ENCODE data around the gene C4orf50. TPM values are rescaled to one million over a fixed set of nuclear protein-coding genes. Genes with fewer than 3 reads are reported as not detected.

The C4orf50 gene
- total RNA-seq, 1 donor from 2014 or later = 0.16 TPM

- TF ChIP-seq EZH2 (IDR thresholded peaks at IDR 0.05; ENCODE audit: insufficient read depth, low read length) (no peak), CTCF (IDR thresholded peaks at IDR 0.05; ENCODE audit: insufficient read depth, low read depth, low read length) (no peak)
- H3K9me3 ChIP-seq (ENCODE audit: insufficient read depth, low read depth, low read length) = peaks cover 4% of the 10 kb centered on the region
- no peaks in the 10 kb centered on the region for H3K4me1 ChIP-seq (ENCODE audit: insufficient read depth, low read length)
- H3K27ac ChIP-seq (ENCODE audit: low read depth, low read length) = no peak overlapping the region
- no peak overlapping the region for H3K9ac ChIP-seq (ENCODE audit: low read length)
- Mint-ChIP-seq H3K4me3 (ENCODE audit: unreplicated experiment) (no peak overlapping the region), H3K4me1 (ENCODE audit: low read depth, unreplicated experiment) (peaks cover 9% of the 10 kb centered on the region), H3K9me3 (ENCODE audit: unreplicated experiment) (peaks cover 10% of the 10 kb centered on the region), H3K27ac (ENCODE audit: unreplicated experiment) (no peak overlapping the region), H3K36me3 (ENCODE audit: low read depth, unreplicated experiment) (peaks cover 4% of the 10 kb centered on the region), H3K27me3 (ENCODE audit: low read depth, unreplicated experiment) (peaks cover 84% of the 10 kb centered on the region)
- no peak overlapping the region for H3K4me2 ChIP-seq (ENCODE audit: low read length)
- peaks cover 52% of the 10 kb centered on the region for H3K27me3 ChIP-seq (ENCODE audit: insufficient read depth, low read length)
- peaks cover 4% of the 10 kb centered on the region for H4K20me1 ChIP-seq (ENCODE audit: insufficient read depth, low read length)
- H3K79me2 ChIP-seq (ENCODE audit: insufficient read depth, low read length) = no peaks in the 10 kb centered on the region
- no peak for DNase-seq (ENCODE audit: low read depth)
- no peak for FAIRE-seq
- no peak overlapping the region for H2AFZ ChIP-seq (ENCODE audit: low read depth, low read length)
- H3K4me3 ChIP-seq (ENCODE audit: insufficient read depth, low read depth, low read length) = no peak overlapping the region
- no peaks in the 10 kb centered on the region for H3K36me3 ChIP-seq (ENCODE audit: insufficient read depth, low read length)
These were observed 120.6 kb downstream of the C4orf50 start for GRCh38 chr4:5897674-5898073.

- H3K9ac ChIP-seq (ENCODE audit: low read length) = no peak overlapping the region
- no peak overlapping the region for H2AFZ ChIP-seq (ENCODE audit: low read depth, low read length)
- H3K27me3 ChIP-seq (ENCODE audit: insufficient read depth, low read length) = peaks cover 65% of the 10 kb centered on the region
- no peak overlapping the region for H3K27ac ChIP-seq (ENCODE audit: low read depth, low read length)
- no peak overlapping the region for H3K4me2 ChIP-seq (ENCODE audit: low read length)
- FAIRE-seq (no peak), DNase-seq (ENCODE audit: low read depth) (no peak)
- peaks cover 4% of the 10 kb centered on the region for H3K9me3 ChIP-seq (ENCODE audit: insufficient read depth, low read depth, low read length)
- H3K36me3 ChIP-seq (ENCODE audit: insufficient read depth, low read length) = no peaks in the 10 kb centered on the region
- Mint-ChIP-seq H3K4me3 (ENCODE audit: unreplicated experiment) (no peak overlapping the region), H3K9me3 (ENCODE audit: unreplicated experiment) (peaks cover 10% of the 10 kb centered on the region), H3K27ac (ENCODE audit: unreplicated experiment) (no peak overlapping the region), H3K27me3 (ENCODE audit: low read depth, unreplicated experiment) (peaks cover 78% of the 10 kb centered on the region), H3K4me1 (ENCODE audit: low read depth, unreplicated experiment) (peaks cover 11% of the 10 kb centered on the region), H3K36me3 (ENCODE audit: low read depth, unreplicated experiment) (peaks cover 4% of the 10 kb centered on the region)
- no peak overlapping the region for H3K4me3 ChIP-seq (ENCODE audit: insufficient read depth, low read depth, low read length)
- no peak for TF ChIP-seq EZH2 (IDR thresholded peaks at IDR 0.05; ENCODE audit: insufficient read depth, low read length)
- no peak for TF ChIP-seq CTCF (IDR thresholded peaks at IDR 0.05; ENCODE audit: insufficient read depth, low read depth, low read length)
- no peaks in the 10 kb centered on the region for H3K79me2 ChIP-seq (ENCODE audit: insufficient read depth, low read length)
- H4K20me1 ChIP-seq (ENCODE audit: insufficient read depth, low read length) = peaks cover 4% of the 10 kb centered on the region
- peaks cover 4% of the 10 kb centered on the region for H3K4me1 ChIP-seq (ENCODE audit: insufficient read depth, low read length)
These were observed 122.9 kb downstream of the C4orf50 start for GRCh38 chr4:5895287-5895686.

- peaks cover 65% of the 10 kb centered on the region for H3K27me3 ChIP-seq (ENCODE audit: insufficient read depth, low read length)
- H3K27me3 Mint-ChIP-seq (ENCODE audit: low read depth, unreplicated experiment) = peaks cover 76% of the 10 kb centered on the region
- H3K9me3 Mint-ChIP-seq (ENCODE audit: unreplicated experiment) = peaks cover 10% of the 10 kb centered on the region
- no peak overlapping the region for H2AFZ ChIP-seq (ENCODE audit: low read depth, low read length)
- peaks cover 6% of the 10 kb centered on the region for H3K4me1 Mint-ChIP-seq (ENCODE audit: low read depth, unreplicated experiment)
- H3K27ac Mint-ChIP-seq (ENCODE audit: unreplicated experiment) = no peak overlapping the region
- H3K36me3 ChIP-seq (ENCODE audit: insufficient read depth, low read length) = no peaks in the 10 kb centered on the region
- H3K4me2 ChIP-seq (ENCODE audit: low read length) = no peak overlapping the region
- no peak for DNase-seq (ENCODE audit: low read depth)
- H3K27ac ChIP-seq (ENCODE audit: low read depth, low read length) = no peak overlapping the region
- peaks cover 4% of the 10 kb centered on the region for H4K20me1 ChIP-seq (ENCODE audit: insufficient read depth, low read length)
- no peak overlapping the region for H3K4me3 ChIP-seq (ENCODE audit: insufficient read depth, low read depth, low read length)
- FAIRE-seq = no peak
- peaks cover 4% of the 10 kb centered on the region for H3K4me1 ChIP-seq (ENCODE audit: insufficient read depth, low read length)
- TF ChIP-seq EZH2 (IDR thresholded peaks at IDR 0.05; ENCODE audit: insufficient read depth, low read length) = no peak
- no peak for TF ChIP-seq CTCF (IDR thresholded peaks at IDR 0.05; ENCODE audit: insufficient read depth, low read depth, low read length)
- H3K4me3 Mint-ChIP-seq (ENCODE audit: unreplicated experiment) = no peak overlapping the region
- peaks cover 6% of the 10 kb centered on the region for H3K36me3 Mint-ChIP-seq (ENCODE audit: low read depth, unreplicated experiment)
- no peak overlapping the region for H3K9ac ChIP-seq (ENCODE audit: low read length)
- peaks cover 4% of the 10 kb centered on the region for H3K9me3 ChIP-seq (ENCODE audit: insufficient read depth, low read depth, low read length)
- H3K79me2 ChIP-seq (ENCODE audit: insufficient read depth, low read length) = no peaks in the 10 kb centered on the region
These were observed 124.0 kb downstream of the C4orf50 start for GRCh38 chr4:5894266-5894665.

All from astrocyte (in vitro differentiated cells and primary cell).